Liver (tissue), 3 donors: ENCODE measurements around the gene CELF1.
"Not testable (repeated sequence)": the region's sequence is repeated elsewhere in the genome, so short reads cannot be mapped to it uniquely, and the experiment has no call there.

Experiments used
- CTCF ChIP-seq: fragments of 150-350 bp; IDR thresholded peaks from 2 replicates; pipeline ENCODE4 v1.5.1; 2017; ENCODE audit warnings: improper control_type of control experiment, low read depth, low read length; ENCODE audit not compliant: missing input control
- JUND ChIP-seq, 2 donors: IDR thresholded peaks; 2 replicates each; pipeline ENCODE4 v1.6.1; 2016; ENCODE audit warnings: antibody characterized with exemption in 2 of 2
- RAD21 ChIP-seq, 2 donors: IDR thresholded peaks; 2 replicates each; pipeline ENCODE4 v1.6.1; 2016; ENCODE audit warnings: antibody characterized with exemption in 2 of 2, mild to moderate bottlenecking in 2 of 2
- TF ChIP-seq, protein P1 (sequence below): IDR thresholded peaks from 2 replicates; pipeline ENCODE4 v1.6.1; 2016; ENCODE audit warnings: antibody characterized with exemption, mild to moderate bottlenecking
- donor health status: healthy.
- donor health status: healthy.

- TF ChIP-seq CTCF; JUND (IDR thresholded peaks at IDR 0.05); RAD21 (IDR thresholded peaks at IDR 0.05): not testable (repeated sequence)
- TF ChIP-seq, protein P1, sequence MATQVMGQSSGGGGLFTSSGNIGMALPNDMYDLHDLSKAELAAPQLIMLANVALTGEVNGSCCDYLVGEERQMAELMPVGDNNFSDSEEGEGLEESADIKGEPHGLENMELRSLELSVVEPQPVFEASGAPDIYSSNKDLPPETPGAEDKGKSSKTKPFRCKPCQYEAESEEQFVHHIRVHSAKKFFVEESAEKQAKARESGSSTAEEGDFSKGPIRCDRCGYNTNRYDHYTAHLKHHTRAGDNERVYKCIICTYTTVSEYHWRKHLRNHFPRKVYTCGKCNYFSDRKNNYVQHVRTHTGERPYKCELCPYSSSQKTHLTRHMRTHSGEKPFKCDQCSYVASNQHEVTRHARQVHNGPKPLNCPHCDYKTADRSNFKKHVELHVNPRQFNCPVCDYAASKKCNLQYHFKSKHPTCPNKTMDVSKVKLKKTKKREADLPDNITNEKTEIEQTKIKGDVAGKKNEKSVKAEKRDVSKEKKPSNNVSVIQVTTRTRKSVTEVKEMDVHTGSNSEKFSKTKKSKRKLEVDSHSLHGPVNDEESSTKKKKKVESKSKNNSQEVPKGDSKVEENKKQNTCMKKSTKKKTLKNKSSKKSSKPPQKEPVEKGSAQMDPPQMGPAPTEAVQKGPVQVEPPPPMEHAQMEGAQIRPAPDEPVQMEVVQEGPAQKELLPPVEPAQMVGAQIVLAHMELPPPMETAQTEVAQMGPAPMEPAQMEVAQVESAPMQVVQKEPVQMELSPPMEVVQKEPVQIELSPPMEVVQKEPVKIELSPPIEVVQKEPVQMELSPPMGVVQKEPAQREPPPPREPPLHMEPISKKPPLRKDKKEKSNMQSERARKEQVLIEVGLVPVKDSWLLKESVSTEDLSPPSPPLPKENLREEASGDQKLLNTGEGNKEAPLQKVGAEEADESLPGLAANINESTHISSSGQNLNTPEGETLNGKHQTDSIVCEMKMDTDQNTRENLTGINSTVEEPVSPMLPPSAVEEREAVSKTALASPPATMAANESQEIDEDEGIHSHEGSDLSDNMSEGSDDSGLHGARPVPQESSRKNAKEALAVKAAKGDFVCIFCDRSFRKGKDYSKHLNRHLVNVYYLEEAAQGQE: not testable (repeated sequence)
Observed at GRCh38 chr11:47562393-47562792, 9.5 kb upstream of the CELF1 start.
